ENCODE results near the gene PLCH2. TPM values are rescaled to one million over a fixed set of nuclear protein-coding genes. Genes with fewer than 3 reads are reported as not detected.

The PLCH2 gene
- total and polyA plus RNA-seq, 9 of the 15 experiments (the other 6 are each of a cell fraction or from before 2014, with no cell fraction given), result 0.16 TPM; not detected in 8

GRCh38 chr1:2499260-2499659, 23.2 kb downstream of the PLCH2 start:
- in situ Hi-C loops (cut with MboI), result no loop called here
- Histone ChIP-seq H3K4me3 (no peak overlapping the region), H4K20me1 (replicated peaks; ENCODE audit: control insufficient read depth, insufficient read depth, low read length) (peaks cover 20% of the 10 kb centered on the region), H3K36me3 (ENCODE audit: control insufficient read depth, insufficient read depth, low read length) (no peaks in the 10 kb centered on the region), H2AFZ (ENCODE audit: low read depth, low read length) (no peak overlapping the region), H3K79me2 (ENCODE audit: control insufficient read depth, insufficient read depth, low read length) (no peaks in the 10 kb centered on the region), H3K9me1 (ENCODE audit: control insufficient read depth, insufficient read depth, low read length) (no peaks in the 10 kb centered on the region), H3K27me3 (ENCODE audit: control insufficient read depth in 2 of 2, insufficient read depth in 2 of 2, low read length in 2 of 2) (peaks cover 41 to 62% of the 10 kb centered on the region in 2 experiments; a peak in 4 of 5 replicates), H3K9ac (ENCODE audit: insufficient read depth in 1 of 2, low read depth in 2 of 2, low read length in 2 of 2) (no peak overlapping the region; a peak in 1 of 4 replicates), H3K4me2 (ENCODE audit: insufficient read depth, low read length) (no peak overlapping the region), H3K4me1 (replicated peaks in 1 of 2; ENCODE audit: control insufficient read depth in 2 of 2, insufficient read depth in 2 of 2, low read length in 2 of 2) (peaks cover 0 to 87% of the 10 kb centered on the region in 2 experiments; a peak in 2 of 5 replicates), H3K9me3 (replicated peaks; ENCODE audit: control insufficient read depth, insufficient read depth, low read depth, low read length) (no peaks in the 10 kb centered on the region), H3K27ac (ENCODE audit: extremely low read depth, low read depth, low read length) (no peak overlapping the region)
- POLR2A ChIA-PET, result no interaction called here
- no peak for DNase-seq (ENCODE audit: extremely low read depth in 1 of 4, low spot score in 3 of 4)
- TF ChIP-seq ZNF511 (CRISPR knock-in tag; IDR thresholded peaks at IDR 0.05), result no peak
- TF ChIP-seq ZFP36 (IDR thresholded peaks at IDR 0.05; ENCODE audit: low read depth, low read length, partially characterized antibody), result peak; percentile 71
- 10% methylated on average over 4 of the region's 4 CpGs for WGBS (ENCODE audit: insufficient coverage, low coverage, missing lambda C conversion rate)
- intact Hi-C loops (cut with micrococcal nuclease), result no loop called here
- CTCF ChIA-PET (ENCODE audit: low intra/inter-chr PET ratio), result no interaction called here
- no TSS peak for BruUV-seq (replicated peaks)
- no peak for FAIRE-seq
- no peak for ATAC-seq

- Histone ChIP-seq H4K20me1 (replicated peaks; ENCODE audit: control insufficient read depth, insufficient read depth, low read length) (peaks cover 20% of the 10 kb centered on the region), H3K9me1 (ENCODE audit: control insufficient read depth, insufficient read depth, low read length) (no peaks in the 10 kb centered on the region), H3K79me2 (ENCODE audit: control insufficient read depth, insufficient read depth, low read length) (no peaks in the 10 kb centered on the region), H3K4me3 (no peak overlapping the region), H2AFZ (ENCODE audit: low read depth, low read length) (no peak overlapping the region), H3K9me3 (replicated peaks; ENCODE audit: control insufficient read depth, insufficient read depth, low read depth, low read length) (no peaks in the 10 kb centered on the region), H3K27ac (ENCODE audit: extremely low read depth, low read depth, low read length) (no peak overlapping the region), H3K36me3 (ENCODE audit: control insufficient read depth, insufficient read depth, low read length) (no peaks in the 10 kb centered on the region), H3K4me2 (ENCODE audit: insufficient read depth, low read length) (no peak overlapping the region), H3K4me1 (replicated peaks in 1 of 2; ENCODE audit: control insufficient read depth in 2 of 2, insufficient read depth in 2 of 2, low read length in 2 of 2) (peaks cover 0 to 88% of the 10 kb centered on the region in 2 experiments; a peak in 2 of 5 replicates), H3K9ac (ENCODE audit: insufficient read depth in 1 of 2, low read depth in 2 of 2, low read length in 2 of 2) (no peak overlapping the region), H3K27me3 (ENCODE audit: control insufficient read depth in 2 of 2, insufficient read depth in 2 of 2, low read length in 2 of 2) (peaks cover 45 to 62% of the 10 kb centered on the region in 2 experiments; a peak in 4 of 5 replicates)
- CTCF ChIA-PET (ENCODE audit: low intra/inter-chr PET ratio), result no interaction called here
- ATAC-seq (peak; percentile 8; the same call in 1 of the 3 replicates), DNase-seq (ENCODE audit: extremely low read depth in 1 of 4, low spot score in 3 of 4) (no peak), FAIRE-seq (no peak)
- intact Hi-C loops (cut with micrococcal nuclease) (no loop called here), in situ Hi-C loops (cut with MboI) (no loop called here)
- no TSS peak for BruUV-seq (replicated peaks)
- POLR2A ChIA-PET, result interaction anchor here (1.0 to 2.1 kb wide), 4 partner anchors 11 to 31 kb away, joined by 4 to 9 read pairs (median 7); partner anchors contain the start of gene PLCH2
- 3% methylated on average over 19 of the region's 19 CpGs for WGBS (ENCODE audit: insufficient coverage, low coverage, missing lambda C conversion rate)
- TF ChIP-seq DLX4 (CRISPR knock-in tag; IDR thresholded peaks at IDR 0.05), result no peak
- no peak for TF ChIP-seq POLR2AphosphoS5 (IDR thresholded peaks at IDR 0.05; ENCODE audit: control insufficient read depth, insufficient read depth, low read depth, low read length)
- no peak for TF ChIP-seq ETV1 (tag; conservative IDR thresholded peaks at IDR 0.05; ENCODE audit: low read depth)
- TF ChIP-seq CHD4 (IDR thresholded peaks at IDR 0.05; ENCODE audit: insufficient read depth, insufficient replicate concordance, low read depth, low read length, poor library complexity, severe bottlenecking), result no peak
- no peak for TF ChIP-seq CLOCK (CRISPR knock-in tag; IDR thresholded peaks at IDR 0.05; ENCODE audit: borderline replicate concordance)
- TF ChIP-seq FOXP1 (CRISPR knock-in tag; IDR thresholded peaks at IDR 0.05), result no peak
- no peak for TF ChIP-seq FOSL1 (tag; conservative IDR thresholded peaks at IDR 0.05)
- TF ChIP-seq GABPB1 (CRISPR knock-in tag; IDR thresholded peaks at IDR 0.05), result no peak
- no peak for TF ChIP-seq PTTG1 (tag; IDR thresholded peaks at IDR 0.05; ENCODE audit: low read depth)
These were observed 24.0 kb downstream of the PLCH2 start for GRCh38 chr1:2499986-2500596.
